ENCODE data around the gene APP. TPM values are rescaled to one million over a fixed set of nuclear protein-coding genes. Genes with fewer than 3 reads are reported as not detected.

APP gene
- total and polyA plus RNA-seq, 2 of the 13 experiments (the other 11 are each of a cell fraction or from before 2014, with no cell fraction given): 70.6 to 262 TPM

GRCh38 chr21:26097475-26097874 is 73.1 kb downstream of the APP start:
- Histone ChIP-seq H3K4me3 (replicated peaks in 1 of 3; ENCODE audit: insufficient read depth in 1 of 3, low read depth in 2 of 3, low read length in 3 of 3) (no peak overlapping the region), H2AFZ (ENCODE audit: low read length) (no peak overlapping the region), H3K27me3 (ENCODE audit: control insufficient read depth in 1 of 2, insufficient read depth in 2 of 2, low read length in 2 of 2) (no peaks in the 10 kb centered on the region), H3K4me1 (ENCODE audit: insufficient read depth, low read length) (no peaks in the 10 kb centered on the region), H3K4me2 (ENCODE audit: low read depth, low read length) (no peak overlapping the region), H3K9ac (ENCODE audit: insufficient read depth, low read depth, low read length) (no peak overlapping the region), H3K36me3 (replicated peaks in 1 of 2; ENCODE audit: control insufficient read depth in 1 of 2, insufficient read depth in 2 of 2, low read length in 2 of 2) (no peaks in the 10 kb centered on the region), H3K27ac (ENCODE audit: extremely low read length, insufficient read depth, low read length) (no peak overlapping the region), H3K9me3 (ENCODE audit: low read length) (no peaks in the 10 kb centered on the region), H3K79me2 (ENCODE audit: insufficient read depth, low read length) (peaks cover 1% of the 10 kb centered on the region), H4K20me1 (ENCODE audit: insufficient read depth, low read length) (0 out of 2 replicates have a peak, but pooled peaks cover 5% of the 10 kb centered on the region)
- ChIA-PET POLR2A (interaction anchor here (0.7 kb wide), 1 partner anchor 1535 kb away, joined by 3 read pairs; no protein-coding TSS in a partner anchor), CTCF (ENCODE audit: low intra/inter-chr PET ratio, low total read pairs) (no interaction called here)
- intact Hi-C loops (cut with micrococcal nuclease; ENCODE audit: unreplicated experiment): no loop called here
- in situ Hi-C loops (cut with HindIII; ENCODE audit: extremely low pct_ligation_motif_present, low pct_unique_long_range_greater_than_20kb): no loop called here
- WGBS (ENCODE audit: low lambda C conversion rate): 92% methylated on average over 4 of the region's 4 CpGs
- no peak for FAIRE-seq
- TF ChIP-seq, protein P1, sequence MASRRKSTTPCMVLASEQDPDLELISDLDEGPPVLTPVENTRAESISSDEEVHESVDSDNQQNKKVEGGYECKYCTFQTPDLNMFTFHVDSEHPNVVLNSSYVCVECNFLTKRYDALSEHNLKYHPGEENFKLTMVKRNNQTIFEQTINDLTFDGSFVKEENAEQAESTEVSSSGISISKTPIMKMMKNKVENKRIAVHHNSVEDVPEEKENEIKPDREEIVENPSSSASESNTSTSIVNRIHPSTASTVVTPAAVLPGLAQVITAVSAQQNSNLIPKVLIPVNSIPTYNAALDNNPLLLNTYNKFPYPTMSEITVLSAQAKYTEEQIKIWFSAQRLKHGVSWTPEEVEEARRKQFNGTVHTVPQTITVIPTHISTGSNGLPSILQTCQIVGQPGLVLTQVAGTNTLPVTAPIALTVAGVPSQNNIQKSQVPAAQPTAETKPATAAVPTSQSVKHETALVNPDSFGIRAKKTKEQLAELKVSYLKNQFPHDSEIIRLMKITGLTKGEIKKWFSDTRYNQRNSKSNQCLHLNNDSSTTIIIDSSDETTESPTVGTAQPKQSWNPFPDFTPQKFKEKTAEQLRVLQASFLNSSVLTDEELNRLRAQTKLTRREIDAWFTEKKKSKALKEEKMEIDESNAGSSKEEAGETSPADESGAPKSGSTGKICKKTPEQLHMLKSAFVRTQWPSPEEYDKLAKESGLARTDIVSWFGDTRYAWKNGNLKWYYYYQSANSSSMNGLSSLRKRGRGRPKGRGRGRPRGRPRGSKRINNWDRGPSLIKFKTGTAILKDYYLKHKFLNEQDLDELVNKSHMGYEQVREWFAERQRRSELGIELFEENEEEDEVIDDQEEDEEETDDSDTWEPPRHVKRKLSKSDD (CRISPR knock-in tag; IDR thresholded peaks at IDR 0.05; ENCODE audit: low read depth): no peak
- TF ChIP-seq, protein P2, sequence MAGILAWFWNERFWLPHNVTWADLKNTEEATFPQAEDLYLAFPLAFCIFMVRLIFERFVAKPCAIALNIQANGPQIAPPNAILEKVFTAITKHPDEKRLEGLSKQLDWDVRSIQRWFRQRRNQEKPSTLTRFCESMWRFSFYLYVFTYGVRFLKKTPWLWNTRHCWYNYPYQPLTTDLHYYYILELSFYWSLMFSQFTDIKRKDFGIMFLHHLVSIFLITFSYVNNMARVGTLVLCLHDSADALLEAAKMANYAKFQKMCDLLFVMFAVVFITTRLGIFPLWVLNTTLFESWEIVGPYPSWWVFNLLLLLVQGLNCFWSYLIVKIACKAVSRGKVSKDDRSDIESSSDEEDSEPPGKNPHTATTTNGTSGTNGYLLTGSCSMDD (CRISPR knock-in tag; IDR thresholded peaks at IDR 0.05): no peak
- TF ChIP-seq WIZ (CRISPR knock-in tag; IDR thresholded peaks at IDR 0.05): no peak
- no peak for TF ChIP-seq NRL (CRISPR knock-in tag; IDR thresholded peaks at IDR 0.05; ENCODE audit: borderline replicate concordance)
- TF ChIP-seq ZSCAN5A (CRISPR knock-in tag; IDR thresholded peaks at IDR 0.05; ENCODE audit: borderline replicate concordance): no peak
- no peak for TF ChIP-seq FOXJ3 (CRISPR knock-in tag; IDR thresholded peaks at IDR 0.05; ENCODE audit: borderline replicate concordance)
- no peak for TF ChIP-seq SKI (IDR thresholded peaks at IDR 0.05; ENCODE audit: partially characterized antibody)
- TF ChIP-seq ASH2L (IDR thresholded peaks at IDR 0.05; ENCODE audit: insufficient read length, low read depth, low read length): no peak
- TF ChIP-seq ZNF777 (CRISPR knock-in tag; IDR thresholded peaks at IDR 0.05): no peak
- no peak for TF ChIP-seq EP300 (IDR thresholded peaks at IDR 0.05; ENCODE audit: low read depth in 2 of 2, low read length in 2 of 2)
- TF ChIP-seq EP300 (CRISPR knock-in tag; IDR thresholded peaks at IDR 0.05; ENCODE audit: borderline replicate concordance): no peak
- no peak for TF ChIP-seq MXD3 (CRISPR knock-in tag; IDR thresholded peaks at IDR 0.05)
- TF ChIP-seq TBX3 (IDR thresholded peaks at IDR 0.05; ENCODE audit: borderline replicate concordance): no peak
- no peak for TF ChIP-seq SMAD1 (CRISPR knock-in tag; IDR thresholded peaks at IDR 0.05; ENCODE audit: borderline replicate concordance, low read depth)
- no peak for TF ChIP-seq ZKSCAN5 (CRISPR knock-in tag; IDR thresholded peaks at IDR 0.05)
- TF ChIP-seq XRCC5 (optimal IDR thresholded peaks at IDR 0.05; ENCODE audit: low read length): no peak
- TF ChIP-seq ZNF891 (CRISPR knock-in tag; IDR thresholded peaks at IDR 0.05): no peak
- TF ChIP-seq AKAP8 (CRISPR knock-in tag; IDR thresholded peaks at IDR 0.05): no peak
- no peak for DNase-seq (ENCODE audit: low spot score)
- no TSS peak for BruUV-seq (replicated peaks)
- ATAC-seq: no peak

Measured in HepG2 (cell line).